ENCODE measurements around the gene CNTNAP2. TPM values are rescaled to one million over a fixed set of nuclear protein-coding genes. Genes with fewer than 3 reads are reported as not detected.

CNTNAP2 gene
- total RNA-seq, 2 donors from 2014 or later: 4.4 to 8.5 TPM

DNA sequence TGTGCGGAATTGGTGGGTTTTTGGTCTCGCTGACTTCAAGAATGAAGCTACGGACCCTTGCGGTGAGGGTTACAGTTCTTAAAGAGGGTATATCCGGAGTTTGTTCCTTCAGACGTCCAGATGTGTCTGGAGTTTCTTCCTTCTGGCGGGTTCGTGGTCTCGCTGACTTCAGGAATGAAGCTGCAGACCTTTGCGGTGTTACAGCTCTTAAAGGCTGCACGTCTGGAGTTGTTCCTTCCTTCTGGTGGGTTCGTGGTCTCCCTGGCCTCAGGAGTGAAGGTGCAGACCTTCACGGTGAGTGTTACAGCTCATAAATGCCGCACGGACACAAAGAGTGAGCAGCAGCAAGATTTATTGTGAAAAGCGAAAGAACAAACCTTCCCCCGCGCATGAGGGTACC, 670.7 kb downstream of the CNTNAP2 start:
- no peak for DNase-seq
- no peaks in the 10 kb centered on the region for H3K36me3 ChIP-seq
- H3K4me3 ChIP-seq: no peak overlapping the region
- TF ChIP-seq, protein P1, sequence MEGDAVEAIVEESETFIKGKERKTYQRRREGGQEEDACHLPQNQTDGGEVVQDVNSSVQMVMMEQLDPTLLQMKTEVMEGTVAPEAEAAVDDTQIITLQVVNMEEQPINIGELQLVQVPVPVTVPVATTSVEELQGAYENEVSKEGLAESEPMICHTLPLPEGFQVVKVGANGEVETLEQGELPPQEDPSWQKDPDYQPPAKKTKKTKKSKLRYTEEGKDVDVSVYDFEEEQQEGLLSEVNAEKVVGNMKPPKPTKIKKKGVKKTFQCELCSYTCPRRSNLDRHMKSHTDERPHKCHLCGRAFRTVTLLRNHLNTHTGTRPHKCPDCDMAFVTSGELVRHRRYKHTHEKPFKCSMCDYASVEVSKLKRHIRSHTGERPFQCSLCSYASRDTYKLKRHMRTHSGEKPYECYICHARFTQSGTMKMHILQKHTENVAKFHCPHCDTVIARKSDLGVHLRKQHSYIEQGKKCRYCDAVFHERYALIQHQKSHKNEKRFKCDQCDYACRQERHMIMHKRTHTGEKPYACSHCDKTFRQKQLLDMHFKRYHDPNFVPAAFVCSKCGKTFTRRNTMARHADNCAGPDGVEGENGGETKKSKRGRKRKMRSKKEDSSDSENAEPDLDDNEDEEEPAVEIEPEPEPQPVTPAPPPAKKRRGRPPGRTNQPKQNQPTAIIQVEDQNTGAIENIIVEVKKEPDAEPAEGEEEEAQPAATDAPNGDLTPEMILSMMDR (IDR thresholded peaks at IDR 0.05): no peak
- no peak overlapping the region for H3K9ac ChIP-seq (ENCODE audit: low read depth in 2 of 2, low read length in 2 of 2)
- intact Hi-C loops (cut with DNase I): no loop called here
- H3K9me3 ChIP-seq: no peaks in the 10 kb centered on the region
- no peaks in the 10 kb centered on the region for H3K4me1 ChIP-seq
- H3K27ac ChIP-seq: no peak overlapping the region
- no peaks in the 10 kb centered on the region for H3K27me3 ChIP-seq

DNA sequence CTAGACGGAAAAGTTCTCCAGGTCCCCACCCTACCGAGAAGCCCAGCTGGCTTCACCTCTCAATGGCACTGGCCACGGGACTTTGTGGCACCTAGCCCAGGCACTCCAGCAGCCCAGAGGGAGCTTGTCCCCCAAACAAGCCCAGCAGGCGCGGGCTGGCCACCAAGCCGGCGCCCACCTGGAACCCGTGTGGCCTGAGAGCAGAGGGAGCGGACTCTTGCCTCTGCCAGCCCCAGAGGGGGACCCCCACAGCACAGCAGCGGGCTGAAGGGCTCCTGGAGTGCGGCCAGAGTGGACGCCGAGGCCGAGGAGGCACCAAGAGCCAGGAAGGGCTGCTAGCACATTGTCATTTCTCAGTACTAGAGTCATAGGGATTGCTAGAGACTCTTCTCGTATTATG, 671.4 kb downstream of the CNTNAP2 start:
- DNase-seq: no peak
- Histone ChIP-seq H3K36me3 (no peaks in the 10 kb centered on the region), H3K4me1 (no peaks in the 10 kb centered on the region), H3K4me3 (no peak overlapping the region), H3K27me3 (no peaks in the 10 kb centered on the region), H3K9me3 (no peaks in the 10 kb centered on the region), H3K9ac (ENCODE audit: low read depth in 2 of 2, low read length in 2 of 2) (no peak overlapping the region), H3K27ac (no peak overlapping the region)
- intact Hi-C loops (cut with DNase I): no loop called here
- TF ChIP-seq, protein P1 (IDR thresholded peaks at IDR 0.05): no peak

DNA sequence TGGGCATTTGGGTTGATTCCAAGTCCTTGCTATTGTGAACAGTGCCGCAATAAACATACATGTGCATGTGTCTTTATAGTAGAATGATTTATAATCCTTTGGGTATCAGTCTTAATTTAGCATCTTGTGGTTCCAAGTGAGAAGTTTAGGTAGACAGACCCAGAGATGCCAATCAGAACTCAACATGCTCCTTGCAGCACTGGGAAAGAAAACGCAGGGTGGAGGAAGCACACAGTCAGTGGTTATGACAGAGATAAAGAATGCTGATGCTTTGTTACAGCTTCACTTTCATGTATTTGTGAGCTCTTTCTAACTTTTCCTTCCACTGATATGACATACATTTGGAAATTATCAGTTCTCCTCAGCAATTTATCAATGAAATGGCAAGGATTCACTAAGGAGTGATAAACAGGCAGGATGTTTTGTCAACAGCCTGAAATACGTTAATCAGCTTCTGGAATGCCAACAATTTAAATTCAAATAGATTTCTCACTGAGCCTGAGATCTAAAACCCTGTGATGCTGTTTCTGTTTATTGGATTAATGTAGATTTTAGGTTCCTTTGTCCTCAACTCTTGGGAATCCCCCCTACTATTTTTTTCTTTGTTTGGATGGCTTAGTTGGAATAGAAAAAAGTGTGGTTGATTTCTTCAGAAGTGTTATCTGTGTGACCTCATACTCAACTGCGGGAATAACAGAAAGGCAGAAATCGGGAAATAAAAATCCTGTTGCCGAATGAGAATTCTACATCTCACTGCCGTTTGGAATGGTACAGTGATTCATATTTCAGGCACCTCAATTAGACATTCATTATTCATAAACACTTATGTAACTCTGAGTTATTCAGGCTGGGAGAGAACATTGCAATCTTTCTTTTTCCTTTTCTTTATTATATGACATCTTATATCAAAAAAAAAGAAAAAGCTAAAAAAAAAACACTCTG, 675.0 kb downstream of the CNTNAP2 start:
- no peak overlapping the region for H3K9ac ChIP-seq (ENCODE audit: low read depth in 2 of 2, low read length in 2 of 2)

DNA sequence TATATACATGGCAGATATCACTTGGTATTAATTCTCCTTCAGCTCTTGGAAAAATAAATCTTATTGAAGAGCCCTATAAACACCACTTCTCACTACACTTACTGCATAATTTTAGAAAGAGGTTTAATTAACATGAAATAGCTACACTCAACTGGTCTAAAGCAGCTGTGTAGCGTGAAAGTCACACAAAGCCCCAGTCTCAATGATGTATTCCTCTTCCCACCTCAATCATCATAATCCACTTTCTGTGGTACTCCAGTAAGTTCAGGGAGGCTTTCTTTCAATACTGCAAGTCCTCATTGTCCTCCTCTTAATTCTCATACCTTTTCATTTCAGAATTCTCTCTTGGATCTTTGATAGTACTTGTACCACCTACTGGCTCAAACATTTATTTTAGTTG, 688.0 kb downstream of the CNTNAP2 start:
- TF ChIP-seq, protein P1 (IDR thresholded peaks at IDR 0.05): no peak
- no peak overlapping the region for H3K9ac ChIP-seq (ENCODE audit: low read depth in 2 of 2, low read length in 2 of 2)
- no peaks in the 10 kb centered on the region for H3K9me3 ChIP-seq
- intact Hi-C loops (cut with DNase I): no loop called here
- no peaks in the 10 kb centered on the region for H3K36me3 ChIP-seq
- DNase-seq: no peak
- no peaks in the 10 kb centered on the region for H3K4me1 ChIP-seq
- H3K27ac ChIP-seq: no peak overlapping the region
- H3K27me3 ChIP-seq: no peaks in the 10 kb centered on the region
- no peak overlapping the region for H3K4me3 ChIP-seq

More for the DNA sequence above, 675.0 kb downstream of the CNTNAP2 start:
- Histone ChIP-seq H3K27ac (no peak overlapping the region), H3K36me3 (no peaks in the 10 kb centered on the region), H3K27me3 (no peaks in the 10 kb centered on the region), H3K9me3 (no peaks in the 10 kb centered on the region), H3K4me3 (no peak overlapping the region), H3K4me1 (no peaks in the 10 kb centered on the region)
- DNase-seq: no peak
- TF ChIP-seq, protein P1 (IDR thresholded peaks at IDR 0.05): no peak
- intact Hi-C loops (cut with DNase I): no loop called here

DNA sequence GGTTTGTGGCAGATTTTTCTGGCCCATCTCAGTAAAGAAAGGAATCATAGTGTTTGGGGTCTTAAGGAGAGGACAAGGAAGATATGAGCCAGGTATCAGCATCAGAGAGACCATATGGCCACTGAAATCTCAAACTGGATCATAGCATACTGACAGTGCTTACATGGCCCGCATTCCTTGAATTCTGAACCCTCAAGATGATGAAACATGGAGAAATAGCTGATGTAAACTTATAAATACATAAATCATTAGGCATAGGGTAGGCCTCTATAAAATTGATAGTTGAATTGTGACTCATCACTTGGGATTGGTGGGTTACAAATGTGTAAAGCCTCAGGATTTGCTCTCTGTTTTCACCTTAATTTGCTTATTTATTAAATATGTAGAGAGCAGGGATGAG, 688.5 kb downstream of the CNTNAP2 start:
- TF ChIP-seq, protein P1 (IDR thresholded peaks at IDR 0.05): no peak

More for the DNA sequence above, 688.5 kb downstream of the CNTNAP2 start:
- no peak overlapping the region for H3K9ac ChIP-seq (ENCODE audit: low read depth in 2 of 2, low read length in 2 of 2)
- DNase-seq: no peak
- H3K4me3 ChIP-seq: no peak overlapping the region
- H3K9me3 ChIP-seq: no peaks in the 10 kb centered on the region
- H3K27me3 ChIP-seq: no peaks in the 10 kb centered on the region
- no peak overlapping the region for H3K27ac ChIP-seq
- no peaks in the 10 kb centered on the region for H3K36me3 ChIP-seq
- no peaks in the 10 kb centered on the region for H3K4me1 ChIP-seq
- intact Hi-C loops (cut with DNase I): no loop called here
